Activated CD4-positive, CD25-positive, alpha-beta regulatory T cell treated with anti-CD3 and anti-CD28 coated beads, Interleukin-2, amount 50 U/mL, for 24 hours (primary cell): ENCODE results near the gene SMG1.

ENCODE experiments used
- ATAC-seq, 2 donors: fragments of 150-1000 bp; cut with Tn5 transposase; one replicate each; pipeline ENCODE4 v1.10.0; 2021; ENCODE audit warnings: mild to moderate bottlenecking in 1 of 2, moderate library complexity in 1 of 2

SMG1 gene

DNA sequence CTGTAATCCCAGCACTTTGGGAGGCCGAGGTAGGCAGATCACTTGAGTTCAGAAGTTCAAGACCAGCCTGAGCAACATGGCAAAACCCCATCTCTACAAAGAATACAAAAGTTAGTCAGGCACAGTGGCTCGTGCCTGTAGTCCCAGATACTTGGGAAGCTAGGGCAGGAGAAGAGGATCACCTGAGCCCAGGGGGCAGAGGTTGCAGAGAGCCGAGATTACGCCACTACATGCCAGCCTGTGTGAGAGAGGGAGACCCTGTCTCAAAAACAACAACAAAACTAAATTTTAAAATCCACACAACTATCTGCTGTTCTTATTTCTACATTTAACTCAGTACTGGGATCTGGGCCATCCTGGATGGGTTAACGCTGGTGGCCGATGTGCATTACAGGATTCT is 83.6 kb downstream of the SMG1 start:
- no peak for ATAC-seq

DNA sequence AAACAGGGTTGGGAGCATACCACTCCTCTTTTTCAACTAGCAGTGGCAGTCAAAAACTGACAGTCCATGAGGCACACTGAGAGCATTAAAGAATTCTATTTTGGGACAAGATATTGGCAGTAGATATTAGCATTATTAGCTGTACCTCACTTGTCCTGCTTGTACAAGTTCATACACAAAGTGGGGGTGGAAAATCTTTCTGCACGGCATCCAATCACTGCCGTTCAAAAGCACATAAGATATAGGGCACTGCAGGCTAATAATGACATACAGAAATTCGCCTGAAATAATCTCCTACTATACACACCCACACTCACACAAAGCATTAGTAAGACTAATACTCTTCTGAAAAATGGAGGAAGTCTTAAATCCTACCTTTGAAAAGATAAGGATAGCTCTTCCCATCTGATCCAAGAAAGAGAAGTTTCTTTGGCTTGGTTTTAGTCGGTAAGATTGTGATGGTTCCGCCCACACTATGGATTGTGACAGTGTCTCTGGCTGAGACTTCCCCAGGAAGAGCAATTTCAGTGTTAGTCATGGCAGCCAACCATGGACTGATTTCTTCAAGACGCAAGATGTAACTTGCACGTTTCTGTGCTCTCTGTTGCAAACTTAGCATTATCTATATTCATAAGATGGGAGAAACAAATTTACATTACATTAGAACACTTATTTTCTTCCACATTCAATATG is 84.2 kb downstream of the SMG1 start:
- ATAC-seq, result no peak

DNA sequence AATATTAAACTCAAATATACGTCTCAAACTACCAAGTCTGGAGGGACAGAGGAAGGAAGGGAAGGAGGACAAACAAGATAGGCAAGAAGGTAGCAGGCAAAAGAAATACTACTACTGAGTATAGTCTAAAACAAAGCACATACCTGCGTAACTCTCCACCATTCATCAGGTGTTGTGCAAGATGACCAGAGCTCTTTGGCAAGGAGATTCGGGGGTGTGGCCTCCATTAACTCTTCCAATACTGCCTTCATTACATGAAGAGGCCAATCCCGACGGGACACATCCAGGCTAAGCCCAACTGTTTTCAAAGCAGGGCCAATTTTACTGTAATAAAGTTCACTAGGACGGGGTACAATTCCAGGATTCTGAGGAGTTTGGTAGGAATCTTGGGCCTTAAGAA is 86.7 kb downstream of the SMG1 start:
- ATAC-seq, result no peak

DNA sequence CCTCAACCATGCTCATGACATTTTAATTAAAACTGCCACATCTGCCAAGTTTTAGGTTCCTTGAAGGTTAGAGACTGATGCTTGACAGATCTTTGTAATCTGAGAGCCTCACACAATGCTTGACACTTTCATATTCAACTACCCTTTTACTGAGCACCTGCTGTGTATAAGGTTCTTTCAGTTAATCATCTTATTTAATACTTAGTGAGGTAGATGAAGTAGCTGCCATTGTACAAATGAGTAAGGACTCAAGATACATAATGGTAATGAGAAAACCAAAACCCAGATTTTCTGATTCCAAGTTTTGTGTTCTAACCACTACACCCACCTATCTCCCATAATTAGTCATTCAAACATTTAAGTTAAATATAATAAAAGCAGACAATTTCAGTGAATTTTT is 89.5 kb downstream of the SMG1 start:
- peak; percentile 88 to 97 for ATAC-seq

DNA sequence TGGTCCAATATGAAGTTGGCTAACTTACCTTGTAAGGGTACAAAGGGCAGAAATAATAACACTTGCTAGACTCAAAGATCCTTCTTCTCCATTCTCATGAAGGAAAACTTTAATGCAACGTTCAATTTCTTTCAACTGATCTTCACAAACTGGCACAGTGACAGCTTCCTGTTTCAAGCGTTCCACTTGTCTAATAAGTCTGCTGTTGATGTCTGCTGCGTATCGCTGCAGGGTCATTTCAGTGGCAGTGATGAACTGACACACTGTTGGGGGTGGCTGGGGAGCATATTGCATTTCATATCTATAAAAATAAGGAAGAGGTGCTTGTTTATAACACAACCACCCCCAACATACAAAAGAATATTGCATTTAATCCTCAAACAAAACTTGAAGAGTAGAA is 91.3 kb downstream of the SMG1 start:
- ATAC-seq, result no peak

DNA sequence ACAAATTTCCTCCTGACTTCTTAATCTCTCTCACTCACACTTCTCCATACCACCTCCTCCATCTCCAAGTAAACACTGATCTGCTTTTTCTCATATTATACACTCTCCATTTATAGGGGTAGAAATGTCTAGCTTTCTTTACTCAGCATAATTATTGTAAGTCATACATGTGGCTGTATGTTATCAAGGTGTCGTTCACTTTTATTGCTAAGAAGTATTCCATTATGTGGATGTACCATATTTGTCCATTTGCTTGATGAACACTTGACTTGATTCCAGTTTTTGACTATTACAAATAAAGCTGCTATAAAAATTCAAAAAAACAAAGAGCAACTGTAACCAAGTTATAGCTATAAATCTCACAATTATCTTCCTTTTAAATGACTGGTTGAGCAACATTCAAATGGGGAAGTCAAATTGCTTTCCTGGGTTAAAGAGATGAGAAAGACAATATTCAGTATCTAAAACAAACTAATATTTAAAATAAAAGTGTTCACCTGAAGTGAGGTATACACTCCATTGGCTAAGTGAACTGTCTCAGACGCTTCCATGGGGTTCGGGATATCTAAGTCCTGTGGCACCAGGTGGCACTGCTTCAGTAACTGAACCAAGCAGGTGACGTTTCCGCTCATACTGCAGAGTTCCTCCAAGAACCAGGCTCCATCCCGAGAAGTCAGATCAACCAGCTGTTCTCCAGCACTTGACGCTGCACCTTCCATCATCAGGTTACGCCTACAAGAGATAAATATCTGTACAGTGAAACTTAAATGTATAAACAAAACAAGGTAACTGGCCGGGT is 92.3 kb downstream of the SMG1 start:
- no peak for ATAC-seq

DNA sequence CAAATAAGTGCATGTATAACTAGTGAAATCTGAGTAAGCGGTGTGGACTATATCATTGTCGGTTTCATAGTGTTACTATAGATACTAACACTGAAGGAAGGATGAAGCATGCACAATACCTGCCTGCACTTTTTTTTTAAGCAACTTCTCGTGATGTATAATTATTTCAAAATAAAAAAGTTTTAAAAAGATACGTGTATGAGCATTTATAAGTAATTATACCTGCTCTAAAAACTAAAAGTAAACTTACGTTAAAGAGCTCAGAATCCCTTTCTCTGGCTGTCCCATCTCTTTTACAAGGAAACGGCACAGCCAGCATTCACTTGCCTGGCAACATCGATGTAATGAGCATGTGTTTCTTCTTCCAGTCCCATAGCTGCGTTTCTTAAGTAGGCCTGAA is 93.6 kb downstream of the SMG1 start:
- ATAC-seq, result no peak

DNA sequence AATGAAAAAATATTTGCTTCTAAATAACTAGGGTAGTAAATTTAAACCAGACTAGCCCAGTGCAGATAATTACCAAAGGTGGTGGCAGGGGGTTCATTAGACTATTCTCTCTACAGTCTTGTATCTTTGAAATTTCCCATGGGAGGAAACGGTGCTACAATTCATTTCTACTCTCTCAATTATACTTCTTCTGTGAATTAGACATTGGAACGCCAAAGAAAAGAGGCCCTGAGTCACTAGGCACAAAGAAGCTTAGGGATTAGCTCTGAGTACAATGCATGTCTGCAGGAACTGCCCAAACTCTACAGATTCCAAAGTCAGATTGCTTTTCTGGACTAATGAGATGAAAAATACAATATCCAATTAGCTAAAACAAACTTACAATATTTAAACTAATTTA is 94.2 kb downstream of the SMG1 start:
- ATAC-seq, result no peak

DNA sequence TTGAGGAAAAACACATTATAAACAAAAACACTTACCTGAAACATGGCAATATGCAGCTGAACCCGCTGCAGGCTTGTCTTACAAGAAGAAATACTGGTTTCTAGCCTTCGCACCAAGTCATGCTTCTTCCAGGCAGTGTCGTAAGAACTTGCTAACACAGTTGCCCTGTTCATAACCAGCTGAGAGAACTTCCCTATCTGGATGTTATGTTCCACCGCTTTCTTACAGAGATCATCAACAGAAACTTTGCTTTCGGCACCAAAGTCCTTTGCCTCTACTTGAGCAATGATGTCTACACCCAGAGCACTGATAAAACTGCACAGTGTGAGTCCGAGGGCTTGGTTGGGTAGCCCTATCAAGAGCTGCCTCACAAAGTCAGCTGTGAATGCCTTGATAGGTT is 97.0 kb downstream of the SMG1 start:
- no peak for ATAC-seq

DNA sequence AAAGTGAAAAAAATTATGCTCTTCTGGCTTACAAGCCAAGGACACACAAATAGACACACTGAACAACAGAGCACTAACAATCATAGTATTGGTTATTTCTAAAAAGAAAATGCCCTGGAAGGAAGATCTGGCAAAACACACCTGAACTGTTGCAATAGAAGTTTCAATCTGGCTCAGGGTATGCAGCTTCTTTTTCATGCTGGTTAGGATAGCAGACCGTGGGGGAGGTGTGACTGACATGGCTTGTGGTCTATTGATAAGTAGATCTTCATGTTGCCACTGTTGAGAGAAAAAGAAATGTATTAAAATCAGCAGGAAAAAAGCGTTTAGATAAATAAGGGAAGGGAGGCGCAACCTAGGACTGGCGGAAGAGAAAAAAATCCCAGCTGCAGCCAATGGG is 98.3 kb downstream of the SMG1 start:
- ATAC-seq, result no peak

DNA sequence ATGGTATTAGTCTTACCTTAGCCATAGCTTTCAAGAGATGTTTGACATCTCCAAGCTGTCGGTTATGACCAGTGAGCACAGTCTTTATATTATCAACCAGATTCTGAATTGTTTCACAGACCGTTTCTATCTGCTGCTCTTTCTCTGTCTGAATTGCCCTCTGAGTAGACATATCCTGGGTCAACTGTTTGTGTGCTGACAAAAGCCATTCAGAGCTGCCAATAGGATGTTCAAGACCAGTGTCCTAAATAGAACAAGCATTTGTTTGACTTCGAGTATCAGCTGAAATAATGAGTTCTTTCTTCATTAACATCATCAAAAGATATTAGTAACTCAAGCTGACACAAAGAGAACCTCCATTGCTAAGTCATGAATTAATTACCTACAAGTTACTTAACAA is 109.9 kb downstream of the SMG1 start:
- ATAC-seq, result no peak

DNA sequence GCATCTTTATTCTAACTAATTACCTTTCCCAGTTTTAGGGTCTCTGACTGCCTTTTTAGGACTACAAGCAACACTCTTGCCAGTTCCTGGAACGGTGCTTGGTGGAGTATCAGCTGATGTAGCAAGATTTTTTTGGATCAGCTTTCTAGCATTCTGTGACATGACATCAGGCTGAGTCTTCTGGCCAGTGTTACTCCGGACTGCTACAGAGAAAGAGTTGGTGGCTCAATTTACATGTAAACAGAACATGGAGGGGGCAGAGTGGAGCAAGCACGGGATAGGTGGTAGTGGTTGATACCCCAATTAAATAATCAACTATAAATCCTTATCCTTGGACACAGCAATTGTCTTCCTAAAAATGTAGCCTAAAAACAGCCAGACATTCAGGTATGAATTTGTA is 114.3 kb downstream of the SMG1 start:
- no peak for ATAC-seq

DNA sequence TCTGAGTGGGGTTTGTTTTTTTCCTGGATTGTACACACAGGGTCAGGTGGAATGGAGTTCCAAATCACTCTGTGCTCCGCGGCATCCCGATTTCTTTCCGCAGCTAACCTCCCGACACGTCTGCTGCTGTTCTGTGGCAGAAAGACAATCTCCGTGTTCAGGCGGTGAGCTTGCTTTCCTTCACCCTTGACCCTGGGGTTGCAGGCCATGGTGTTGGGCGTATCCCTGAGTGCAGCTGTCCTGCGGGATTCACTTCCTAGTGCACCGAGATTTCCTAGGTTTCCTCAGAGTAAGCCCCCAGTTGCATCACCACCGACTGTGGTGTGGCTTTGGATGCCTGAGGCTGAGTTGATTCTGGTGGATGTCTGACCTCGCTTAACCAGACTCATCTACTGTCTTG is 117.0 kb downstream of the SMG1 start:
- no peak for ATAC-seq

DNA sequence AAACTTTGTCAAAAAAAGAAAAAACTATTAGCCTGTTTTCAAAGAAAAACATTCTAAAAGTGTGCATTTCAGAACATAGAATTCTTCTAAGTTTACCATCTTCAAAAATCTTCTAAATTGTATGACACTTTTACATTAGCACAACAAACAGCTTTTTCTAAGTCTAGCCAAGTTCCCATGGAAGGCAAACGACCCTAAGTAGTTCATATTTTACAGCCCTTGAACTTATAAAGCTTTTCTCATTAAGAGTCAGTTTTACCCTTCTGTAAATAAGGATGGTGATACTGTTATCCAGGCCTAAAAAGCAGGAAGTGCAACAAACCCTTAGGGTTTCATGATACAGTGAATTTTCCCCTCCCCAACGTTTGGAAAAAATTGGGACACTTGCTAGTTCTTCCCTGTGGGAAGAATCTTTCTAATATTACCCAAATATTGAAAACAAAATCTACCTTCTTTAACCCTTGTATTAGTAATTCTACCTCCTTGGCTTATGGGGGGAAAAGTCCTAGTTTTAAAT is 120.9 kb downstream of the SMG1 start:
- no peak for ATAC-seq

DNA sequence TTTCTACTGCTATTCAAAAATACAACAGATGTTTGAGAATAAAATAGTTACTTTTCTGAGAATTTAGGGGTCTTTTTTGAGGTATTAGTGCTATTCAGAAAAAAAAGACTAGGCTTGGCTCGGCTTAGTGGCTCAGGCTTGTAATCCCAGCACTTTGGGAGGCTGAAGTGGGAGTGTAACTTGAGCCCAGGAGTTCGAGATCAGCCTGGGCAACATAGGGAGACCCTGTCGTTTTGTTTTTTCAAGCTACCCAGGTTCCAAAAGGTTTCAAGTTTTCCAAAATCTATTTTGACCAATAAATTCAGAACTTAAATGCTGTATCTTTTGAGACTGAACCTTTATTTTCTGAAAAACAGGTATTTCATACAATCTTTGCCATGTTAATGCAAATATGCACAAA is 121.7 kb downstream of the SMG1 start:
- no peak for ATAC-seq

DNA sequence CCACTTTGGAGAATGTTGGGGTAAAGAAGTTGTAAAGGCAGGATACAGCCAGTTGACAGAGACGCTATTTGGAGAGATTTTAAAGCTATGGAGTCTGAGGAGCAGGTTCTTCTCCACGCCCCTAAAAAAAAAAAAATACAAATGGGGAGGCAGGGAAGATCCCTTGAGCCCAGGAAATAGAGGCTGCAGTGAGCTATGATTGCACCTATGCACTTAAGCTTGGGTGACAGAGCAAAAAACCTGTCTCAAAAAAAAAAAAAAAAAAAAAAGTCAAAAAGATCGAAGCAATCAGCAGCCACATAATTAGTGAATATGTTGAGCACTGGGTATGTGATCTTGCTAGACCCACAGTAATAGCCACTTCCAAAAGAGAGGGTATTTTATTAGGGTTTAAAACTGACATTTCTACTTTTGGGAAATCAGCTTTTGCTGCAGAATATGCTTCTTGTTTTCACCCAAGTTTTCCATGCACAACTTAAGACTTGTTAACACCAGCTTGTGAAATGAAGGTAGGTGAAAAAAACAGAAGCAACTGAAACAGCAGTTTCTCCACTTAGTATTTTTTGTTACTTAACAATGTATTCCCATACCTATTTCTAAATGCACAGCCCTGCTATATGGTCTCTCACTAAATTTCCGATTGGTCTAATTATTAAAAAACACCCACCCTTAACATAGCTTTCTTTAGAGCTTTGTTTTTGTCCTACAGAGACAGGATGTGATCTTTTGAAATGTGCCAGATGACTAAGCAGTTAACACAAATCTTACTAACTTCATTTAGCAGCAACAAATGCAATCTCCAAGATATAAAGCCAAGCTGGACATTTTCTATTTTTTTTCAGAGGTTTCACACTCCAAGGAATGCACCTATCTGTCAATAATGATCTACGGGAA is 122.4 kb downstream of the SMG1 start:
- no peak for ATAC-seq

DNA sequence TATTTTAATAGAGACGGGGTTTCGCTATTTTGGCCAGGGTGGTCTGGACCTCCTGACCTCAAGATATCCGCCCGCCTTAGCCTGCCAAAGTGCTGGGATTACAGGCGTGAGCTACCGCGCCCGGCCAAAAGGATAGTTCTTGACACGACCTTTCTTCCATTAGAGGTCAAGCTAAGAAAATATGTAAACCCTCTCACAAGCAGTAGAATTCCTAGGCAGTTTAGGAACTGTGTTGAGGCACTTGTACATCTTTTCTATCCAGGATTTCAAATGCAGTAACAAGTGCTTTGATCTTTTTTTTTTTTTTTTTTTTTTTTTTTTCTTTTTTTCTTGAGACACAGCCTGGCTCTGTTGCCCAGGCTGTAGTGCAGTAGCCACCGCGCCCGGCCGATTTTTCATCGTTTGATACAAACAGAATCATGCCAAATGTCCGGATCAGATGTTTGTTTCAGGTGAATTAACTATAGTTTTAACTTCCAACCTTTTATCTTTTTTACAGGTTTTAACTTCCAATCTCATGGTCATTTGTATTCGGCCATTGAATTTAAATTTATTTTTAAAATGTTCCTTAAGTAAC is 123.4 kb downstream of the SMG1 start:
- no peak for ATAC-seq

DNA sequence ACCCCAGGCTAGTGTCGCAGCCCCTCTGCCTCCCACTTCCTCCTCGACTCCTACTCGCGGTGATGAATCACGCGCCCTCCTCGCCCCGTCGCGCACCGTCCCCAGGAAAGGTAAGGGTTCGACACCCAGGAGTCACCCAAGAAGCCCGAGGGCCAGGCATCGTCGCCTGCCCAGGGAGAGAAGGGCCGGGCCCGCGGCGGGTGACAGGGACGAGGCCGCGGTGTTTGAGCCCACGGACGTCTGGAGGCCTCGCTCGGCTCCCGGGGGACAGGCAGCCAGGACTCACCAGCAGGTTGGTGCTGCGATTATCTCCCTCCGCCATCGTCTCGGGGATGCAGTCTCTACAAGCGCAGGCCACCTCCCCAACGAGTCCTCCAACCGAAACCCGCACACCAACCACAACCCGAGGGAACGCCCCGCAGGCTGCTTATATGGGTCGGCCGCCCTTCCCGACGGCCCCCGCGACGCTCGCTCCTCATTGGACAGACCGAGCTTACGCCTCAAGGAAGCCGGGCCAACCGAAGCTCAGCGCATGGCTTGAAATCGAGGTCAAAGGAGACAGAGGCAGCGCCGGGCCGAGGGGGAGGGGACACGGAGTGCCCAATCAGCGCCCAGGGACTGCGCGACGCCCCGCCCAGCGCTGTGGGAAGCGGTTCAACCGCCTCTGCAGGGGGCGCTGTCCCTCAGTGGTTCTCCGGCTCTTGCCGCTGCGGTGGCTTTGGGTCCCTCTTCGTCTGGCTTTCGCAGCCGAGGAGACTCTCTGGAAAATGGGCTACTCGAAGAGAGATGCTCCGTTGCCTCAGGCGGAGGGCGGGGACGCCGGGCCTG is 124.8 kb downstream of the SMG1 start, which contains the start of gene ARL6IP1:
ARL6IP1 (minus strand) TSS at position 405 of the 828 bp plus-strand sequence; CDS start at position 322, 83 bp downstream.
- peak; percentile 94 to 96 for ATAC-seq

DNA sequence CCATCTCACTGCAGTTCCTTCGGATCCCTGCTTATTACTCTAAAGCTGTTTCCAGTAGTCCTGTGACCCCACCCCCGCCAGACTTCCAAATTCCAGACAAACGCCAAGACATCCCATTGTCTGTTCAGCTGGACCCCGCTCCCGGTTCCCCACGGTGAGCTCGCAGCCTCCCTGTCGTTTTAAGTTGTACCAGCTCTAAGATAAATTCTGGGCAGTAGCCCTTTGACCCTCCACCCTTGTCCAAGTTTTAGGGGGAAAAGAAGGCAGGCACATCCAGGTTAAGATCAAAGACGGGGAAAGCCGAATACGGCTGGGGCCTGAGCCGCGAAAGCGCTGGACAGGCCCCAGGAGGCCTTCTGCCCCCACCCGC is 125.4 kb downstream of the SMG1 start:
- ATAC-seq, result no peak

DNA sequence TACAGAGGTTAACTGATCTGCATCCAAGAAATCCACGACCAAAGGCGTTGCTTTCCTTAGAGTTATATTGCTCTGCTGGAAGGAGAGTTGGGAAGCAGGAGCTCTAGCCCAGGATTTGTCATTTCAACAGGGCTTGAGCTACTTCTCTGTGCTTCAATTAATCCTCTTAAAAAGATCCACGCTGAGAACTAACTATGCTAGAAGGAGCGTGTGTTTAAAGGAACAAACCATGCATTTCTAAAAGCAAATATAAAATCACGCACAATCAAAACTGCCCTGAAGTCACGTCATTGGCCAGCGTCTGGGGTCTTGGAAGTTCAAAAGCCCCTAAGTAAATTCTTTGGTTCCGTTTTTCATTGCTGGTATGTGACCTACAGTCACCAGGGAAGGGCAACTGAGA is 125.9 kb downstream of the SMG1 start:
- ATAC-seq, result no peak

DNA sequence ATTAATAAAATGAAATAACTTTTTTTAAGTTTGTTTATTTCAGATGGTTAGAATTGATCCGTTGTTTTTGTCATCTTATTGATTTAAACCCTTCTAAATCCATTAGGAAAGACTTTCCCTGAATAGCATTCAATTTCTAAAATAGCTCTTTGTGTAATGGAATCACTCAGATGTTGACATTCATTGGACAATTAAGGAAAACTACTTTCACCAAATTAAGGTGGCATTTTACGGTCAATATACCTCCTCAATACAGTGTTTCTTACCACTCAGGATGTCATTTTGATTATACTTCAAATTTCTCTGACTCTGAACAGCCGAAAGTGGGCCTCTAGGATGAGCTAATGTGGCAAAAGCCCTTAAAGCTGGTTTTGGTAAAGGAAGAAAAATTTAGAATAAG is 126.7 kb downstream of the SMG1 start:
- ATAC-seq, result no peak

DNA sequence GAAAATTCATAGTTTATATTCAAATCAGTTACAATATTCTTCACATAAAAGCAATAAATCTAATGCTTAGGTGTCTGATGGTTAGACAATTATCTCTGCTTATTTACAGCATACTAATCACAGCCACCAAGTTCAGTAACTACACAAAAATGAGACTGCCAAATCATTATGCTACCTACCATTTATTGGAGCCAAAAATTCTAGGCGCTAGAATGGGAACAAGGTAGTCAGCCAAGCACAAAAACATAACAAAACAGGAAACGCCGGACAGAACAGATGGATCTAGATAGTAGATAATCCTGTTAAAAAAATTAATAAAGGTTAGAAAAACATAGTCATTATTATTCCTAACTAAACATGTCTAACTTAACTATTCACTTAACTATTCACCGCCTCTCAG is 128.5 kb downstream of the SMG1 start:
- no peak for ATAC-seq
